Keratinocyte (primary cell): ENCODE data around the gene C3orf49. TPM values are rescaled to one million over a fixed set of nuclear protein-coding genes. Genes with fewer than 3 reads are reported as not detected.

Experiments used
- DNase-seq: peaks from one replicate; pipeline ENCODE4 v3.0.0-alpha.2; 2011; ENCODE audit warnings: low read depth, missing footprints, low spot score
- FAIRE-seq: peaks from 2 replicates; lab custom pipeline; 2011; peaks lifted over from hg19 to GRCh38; lab: Jason Lieb, UNC
- H2AFZ ChIP-seq: 2 replicates; pipeline ENCODE4 v1.6.0; 2012; ENCODE audit warnings: low read length, control low read depth, inconsistent platforms; ENCODE audit not compliant: control insufficient read depth
- H3K27ac ChIP-seq: 2 replicates; pipeline ENCODE4 v1.5.1; 2011; ENCODE audit warnings: low read length; ENCODE audit not compliant: control insufficient read depth, insufficient read depth
- H3K27me3 ChIP-seq: 3 replicates; pipeline ENCODE4 v1.6.0; 2011; ENCODE audit warnings: low read length; ENCODE audit not compliant: control insufficient read depth, insufficient read depth; ENCODE audit errors: extremely low read depth
- H3K36me3 ChIP-seq, 2 experiments: 2 replicates in 1 of 2; 3 replicates in 1 of 2; pipeline ENCODE4 v1.5.1; 2011; ENCODE audit warnings: low read length in 2 of 2, mild to moderate bottlenecking in 1 of 2; ENCODE audit not compliant: control insufficient read depth in 2 of 2, insufficient read depth in 2 of 2; ENCODE audit errors: extremely low read depth in 1 of 2
- H3K4me1 ChIP-seq: 3 replicates; pipeline ENCODE4 v1.5.1; 2011; ENCODE audit warnings: low read length; ENCODE audit not compliant: control insufficient read depth, insufficient read depth; ENCODE audit errors: extremely low read depth
- H3K4me2 ChIP-seq: 3 replicates; pipeline ENCODE4 v1.6.0; 2011; ENCODE audit warnings: low read depth, low read length; ENCODE audit not compliant: control insufficient read depth, insufficient read depth; ENCODE audit errors: extremely low read depth
- H3K4me3 ChIP-seq, 3 experiments: fragments of 200-600 bp in 1 of 3; sonication (generic) in 1 of 3; 2 replicates in 2 of 3; 3 replicates in 1 of 3; pipeline ENCODE4 v1.5.1; 2011 to 2016; ENCODE audit warnings: low read length in 3 of 3, mild to moderate bottlenecking in 3 of 3, control low read depth in 2 of 3, inconsistent platforms in 1 of 3, low read depth in 1 of 3, mixed read lengths in 1 of 3, mixed run types in 1 of 3, moderate library complexity in 1 of 3; ENCODE audit not compliant: control insufficient read depth in 2 of 3, insufficient read depth in 2 of 3; ENCODE audit errors: extremely low read depth in 1 of 3
- H3K79me2 ChIP-seq: 2 replicates; pipeline ENCODE4 v1.6.0; 2012; ENCODE audit warnings: low read length; ENCODE audit not compliant: control insufficient read depth, insufficient read depth
- H3K9ac ChIP-seq: 3 replicates; pipeline ENCODE4 v1.6.0; 2011; ENCODE audit warnings: low read length; ENCODE audit not compliant: control insufficient read depth, insufficient read depth; ENCODE audit errors: extremely low read depth
- H3K9me1 ChIP-seq: 3 replicates; pipeline ENCODE4 v1.6.0; 2011; ENCODE audit warnings: low read length; ENCODE audit not compliant: control insufficient read depth, insufficient read depth; ENCODE audit errors: extremely low read depth
- H3K9me3 ChIP-seq: 2 replicates; pipeline ENCODE4 v1.5.1; 2012; ENCODE audit warnings: low read depth, low read length; ENCODE audit not compliant: control insufficient read depth
- H4K20me1 ChIP-seq: 3 replicates; pipeline ENCODE4 v1.6.0; 2011; ENCODE audit warnings: low read length; ENCODE audit not compliant: control insufficient read depth, insufficient read depth; ENCODE audit errors: extremely low read depth
- CTCF ChIP-seq, 3 experiments: IDR thresholded peaks in 1 of 3; conservative IDR thresholded peaks in 1 of 3; optimal IDR thresholded peaks in 1 of 3; 2 replicates in 2 of 3; 3 replicates in 1 of 3; pipeline versions ENCODE3 to v1.5.1; 2011; ENCODE audit warnings: low read length in 3 of 3, mild to moderate bottlenecking in 3 of 3, moderate library complexity in 2 of 3, control low read depth in 1 of 3, inconsistent platforms in 1 of 3; ENCODE audit not compliant: insufficient read depth in 2 of 3; ENCODE audit errors: extremely low read depth in 1 of 3
- EZH2 ChIP-seq: IDR thresholded peaks from one replicate; pipeline ENCODE4 v1.6.1; 2012; ENCODE audit warnings: inconsistent platforms, mild to moderate bottlenecking, low read length, moderate library complexity
- dilution Hi-C: fragments of 300-500 bp; cut with MboI; formaldehyde crosslinking; loops from one replicate; pipeline ENCODE4 v1.7.0; 2020; ENCODE audit warnings: low sequenced_read_pairs; ENCODE audit not compliant: extremely low pct_ligation_motif_present
- polyA plus RNA-seq, 5 experiments: library from polyadenylated mRNA; depleted of rRNA in 3 of 5; stranded (reverse) in 3 of 5; stranded (forward) in 1 of 5; unstranded in 1 of 5; fragments of >200 nt; gene quantifications; 1 replicate in 1 of 5; 2 replicates in 3 of 5; 3 replicates in 1 of 5; pipeline versions ENCODE4 v1.2.1 to v1.2.3, GENCODE V29; 2011 to 2012; ENCODE audit warnings: missing spikeins in 2 of 5, low read depth in 1 of 5, low replicate concordance in 1 of 5

C3orf49 gene
- polyA plus RNA-seq, 1 donor (not counting 4 experiments of a cell fraction or from before 2014, with no cell fraction given), result not detected

GRCh38 chr3:63872135-63872924, 53.2 kb downstream of the C3orf49 start:
- peak overlapping the region; percentile 2 for H3K27ac ChIP-seq
- H4K20me1 ChIP-seq, result no peaks in the 10 kb centered on the region
- H2AFZ ChIP-seq, result no peak overlapping the region
- no peaks in the 10 kb centered on the region for H3K9me3 ChIP-seq
- H3K9me1 ChIP-seq, result no peaks in the 10 kb centered on the region
- H3K4me1 ChIP-seq, result peaks cover 19% of the 10 kb centered on the region
- dilution Hi-C loops, result no loop called here
- H3K9ac ChIP-seq, result no peak overlapping the region
- H3K4me3 ChIP-seq, result no peak overlapping the region
- no peak for TF ChIP-seq EZH2
- TF ChIP-seq CTCF (optimal IDR thresholded peaks at IDR 0.05 in 1 of 3, IDR thresholded peaks at IDR 0.05 in 1 of 3, conservative IDR thresholded peaks at IDR 0.05 in 1 of 3; ENCODE audit: extremely low read depth in 1 of 3, insufficient read depth in 2 of 3, low read length in 3 of 3), result no peak
- H3K4me2 ChIP-seq, result peak overlapping the region; percentile 47
- H3K79me2 ChIP-seq, result peaks cover 77% of the 10 kb centered on the region
- peak; percentile 93 for FAIRE-seq
- no peak for DNase-seq
- H3K27me3 ChIP-seq, result no peaks in the 10 kb centered on the region
- no peaks in the 10 kb centered on the region for H3K36me3 ChIP-seq

GRCh38 chr3:63874769-63875168, 55.7 kb downstream of the C3orf49 start:
- H4K20me1 ChIP-seq, result peaks cover 2% of the 10 kb centered on the region
- no peak overlapping the region for H3K4me3 ChIP-seq
- no peaks in the 10 kb centered on the region for H3K9me1 ChIP-seq
- H3K9me3 ChIP-seq, result no peaks in the 10 kb centered on the region
- H3K27me3 ChIP-seq, result no peaks in the 10 kb centered on the region
- dilution Hi-C loops, result no loop called here
- H2AFZ ChIP-seq, result no peak overlapping the region
- H3K4me1 ChIP-seq, result peaks cover 17% of the 10 kb centered on the region
- H3K4me2 ChIP-seq, result no peak overlapping the region
- H3K36me3 ChIP-seq, result peaks cover 0 to 3% of the 10 kb centered on the region in 2 experiments
- DNase-seq (no peak), FAIRE-seq (no peak)
- H3K9ac ChIP-seq, result no peak overlapping the region
- TF ChIP-seq EZH2, result no peak
- TF ChIP-seq CTCF (optimal IDR thresholded peaks at IDR 0.05 in 1 of 3, IDR thresholded peaks at IDR 0.05 in 1 of 3, conservative IDR thresholded peaks at IDR 0.05 in 1 of 3; ENCODE audit: extremely low read depth in 1 of 3, insufficient read depth in 2 of 3, low read length in 3 of 3), result no peak
- peaks cover 74% of the 10 kb centered on the region for H3K79me2 ChIP-seq
- H3K27ac ChIP-seq, result no peak overlapping the region
